Esophagus muscularis mucosa (tissue), 4 donors: ENCODE results near the gene NGFR. TPM values are rescaled to one million over a fixed set of nuclear protein-coding genes. Genes with fewer than 3 reads are reported as not detected.

ENCODE experiments used
- DNase-seq: peaks from one replicate; pipeline ENCODE4 v3.0.0-alpha.2; 2017; ENCODE audit errors: extremely low spot score
- H3K27ac ChIP-seq, 4 donors: fragments of 200-600 bp; sonication (generic); replicated peaks in 1 of 4; 1 replicate in 3 of 4; 2 replicates in 1 of 4; pipeline ENCODE4 v1.5.1; 2016 to 2019; ENCODE audit warnings: mild to moderate bottlenecking in 1 of 4
- H3K27me3 ChIP-seq, 4 donors: fragments of 200-600 bp; sonication (generic); one replicate each; pipeline versions ENCODE4 v1.5.1 to v1.6.0; 2016 to 2019
- H3K36me3 ChIP-seq, 4 donors: fragments of 200-600 bp; sonication (generic); one replicate each; pipeline ENCODE4 v1.5.1; 2016 to 2019
- H3K4me1 ChIP-seq, 4 donors: fragments of 200-600 bp; sonication (generic); one replicate each; pipeline ENCODE4 v1.5.1; 2016 to 2019
- H3K4me3 ChIP-seq, 4 donors: fragments of 200-600 bp; sonication (generic); 1 replicate in 2 of 4; 2 replicates in 2 of 4; pipeline ENCODE4 v1.5.1; 2016 to 2019; ENCODE audit warnings: mild to moderate bottlenecking in 4 of 4, moderate library complexity in 1 of 4
- H3K9me3 ChIP-seq, 4 donors: fragments of 200-600 bp; sonication (generic); 1 replicate in 3 of 4; 2 replicates in 1 of 4; pipeline ENCODE4 v1.5.1; 2016 to 2019
- CTCF ChIP-seq, 3 experiments: fragments of 200-600 bp in 2 of 3; fragments of 450-650 bp in 1 of 3; sonication (generic) in 2 of 3; IDR thresholded peaks; one replicate each; pipeline ENCODE4 v1.5.1; 2017 to 2019; ENCODE audit warnings: antibody characterized with exemption in 3 of 3, mild to moderate bottlenecking in 2 of 3, moderate library complexity in 1 of 3
- EP300 ChIP-seq: sonication (generic); formaldehyde crosslinking; IDR thresholded peaks from one replicate; pipeline ENCODE4 v1.6.1; 2017; ENCODE audit warnings: antibody characterized with exemption
- POLR2A ChIP-seq: fragments of 450-650 bp; IDR thresholded peaks from one replicate; pipeline ENCODE4 v1.6.1; 2017; ENCODE audit warnings: antibody characterized with exemption, moderate library complexity, mild to moderate bottlenecking, low read depth
- POLR2AphosphoS5 ChIP-seq, 2 donors: sonication (generic); formaldehyde crosslinking; IDR thresholded peaks; one replicate each; pipeline ENCODE4 v1.6.1; 2017; ENCODE audit warnings: antibody characterized with exemption in 2 of 2
- WGBS: methylation state at CpG from one replicate; pipeline ENCODE4 v1.1.5; 2018; 5-methylcytosine and 5-hydroxymethylcytosine counted together
- intact Hi-C: fragments of 100-400 bp; cut with DNase I; formaldehyde crosslinking; loops from one replicate; pipeline ENCODE4 v1.15.1; 2023
- total RNA-seq, 4 donors: library from RNA; depleted of rRNA; stranded (reverse); fragments of >200 nt; gene quantifications; one replicate each; pipeline versions ENCODE4 v1.1.0 to v1.2.1, GENCODE V29; 2016

NGFR gene
- total RNA-seq, 4 donors from 2014 or later, result 12.9 to 31.6 (median 22.6) TPM

- H3K27ac ChIP-seq, result peak overlapping the region in 2 of 4 donors; percentile 51 to 55
- H3K4me1 ChIP-seq, result peaks cover 29 to 41% (median 39%) of the 10 kb centered on the region in 4 donors
- intact Hi-C loops, result loop anchor here (1.0 kb wide), 1 partner anchor 59 kb away; no protein-coding TSS in a partner anchor
- no peak for DNase-seq
- H3K4me3 ChIP-seq, result peak overlapping the region; percentile 58 to 67 (median 60)
- no peaks in the 10 kb centered on the region for H3K9me3 ChIP-seq
- peaks cover 0 to 70% (median 17%) of the 10 kb centered on the region in 4 donors for H3K27me3 ChIP-seq
- WGBS, result 0% methylated on average over 6 of the region's 13 CpGs
- no peaks in the 10 kb centered on the region for H3K36me3 ChIP-seq
- TF ChIP-seq CTCF (IDR thresholded peaks at IDR 0.05) (no peak), POLR2AphosphoS5 (IDR thresholded peaks at IDR 0.05) (no peak), EP300 (no peak), POLR2A (no peak)
Measured at GRCh38 chr17:49496867-49497147, 1.7 kb downstream of the NGFR start.

GRCh38 chr17:49497148-49498028, 2.3 kb downstream of the NGFR start:
- peak overlapping the region in 3 of 4 donors; percentile 34 to 55 (median 51) for H3K27ac ChIP-seq

GRCh38 chr17:49498029-49498615, 3.0 kb downstream of the NGFR start:
- intact Hi-C loops, result no loop called here
- H3K36me3 ChIP-seq, result no peaks in the 10 kb centered on the region
- peak overlapping the region; percentile 58 to 67 (median 60) for H3K4me3 ChIP-seq

More at GRCh38 chr17:49497148-49498028, 2.3 kb downstream of the NGFR start:
- intact Hi-C loops, result no loop called here
- Histone ChIP-seq H3K9me3 (no peaks in the 10 kb centered on the region), H3K4me3 (peak overlapping the region; percentile 58 to 67 (median 60)), H3K36me3 (no peaks in the 10 kb centered on the region), H3K27me3 (peaks cover 0 to 76% (median 17%) of the 10 kb centered on the region in 4 donors), H3K4me1 (peaks cover 29 to 41% (median 39%) of the 10 kb centered on the region in 4 donors)
- DNase-seq, result no peak
- 3% methylated on average over 39 of the region's 75 CpGs for WGBS
- peak; percentile 29 to 59 for TF ChIP-seq POLR2AphosphoS5 (IDR thresholded peaks at IDR 0.05)
- TF ChIP-seq CTCF (IDR thresholded peaks at IDR 0.05), result no peak

GRCh38 chr17:49501496-49501895, 6.4 kb downstream of the NGFR start:
- no peaks in the 10 kb centered on the region for H3K36me3 ChIP-seq
- H3K9me3 ChIP-seq, result no peaks in the 10 kb centered on the region
- H3K4me3 ChIP-seq, result no peak overlapping the region
- peaks cover 0 to 99% (median 18%) of the 10 kb centered on the region in 4 donors for H3K27me3 ChIP-seq
- TF ChIP-seq CTCF (IDR thresholded peaks at IDR 0.05) (no peak), POLR2A (no peak), POLR2AphosphoS5 (IDR thresholded peaks at IDR 0.05) (no peak), EP300 (no peak)
- H3K4me1 ChIP-seq, result peaks cover 16 to 24% (median 19%) of the 10 kb centered on the region in 4 donors
- no peak for DNase-seq
- intact Hi-C loops, result no loop called here
- no peak overlapping the region for H3K27ac ChIP-seq
- WGBS, result 73% methylated on average over 3 of the region's 3 CpGs

More at GRCh38 chr17:49498029-49498615, 3.0 kb downstream of the NGFR start:
- no peak for DNase-seq
- TF ChIP-seq CTCF (IDR thresholded peaks at IDR 0.05), result no peak
- no peak for TF ChIP-seq EP300
- TF ChIP-seq POLR2AphosphoS5 (IDR thresholded peaks at IDR 0.05), result no peak
- TF ChIP-seq POLR2A, result no peak
- Histone ChIP-seq H3K27me3 (peaks cover 0 to 83% (median 18%) of the 10 kb centered on the region in 4 donors), H3K27ac (peak overlapping the region in 1 of 4 donors; percentile 51), H3K9me3 (no peaks in the 10 kb centered on the region), H3K4me1 (peaks cover 29 to 41% (median 39%) of the 10 kb centered on the region in 4 donors)
- WGBS, result 45% methylated on average over 12 of the region's 12 CpGs
